ENCODE measurements around the gene MAP7. TPM values are rescaled to one million over a fixed set of nuclear protein-coding genes. Genes with fewer than 3 reads are reported as not detected.

MAP7 gene
- total RNA-seq, 1 donor from 2014 or later = 1.3 TPM

GRCh38 chr6:136304410-136304809 is 245.8 kb downstream of the MAP7 start:
- no peaks in the 10 kb centered on the region for H3K27me3 Mint-ChIP-seq (ENCODE audit: low read depth)
- H3K4me3 Mint-ChIP-seq = no peak overlapping the region
- peaks cover 2% of the 10 kb centered on the region for H3K9me3 Mint-ChIP-seq
- H3K4me1 Mint-ChIP-seq = peaks cover 15% of the 10 kb centered on the region
- H3K27ac Mint-ChIP-seq (ENCODE audit: unreplicated experiment) = no peak overlapping the region
- DNase-seq (ENCODE audit: low read depth, low spot score) = no peak
- no peak for TF ChIP-seq CTCF (conservative IDR thresholded peaks at IDR 0.05)
- no peaks in the 10 kb centered on the region for H3K36me3 Mint-ChIP-seq (ENCODE audit: low read depth)

DNA sequence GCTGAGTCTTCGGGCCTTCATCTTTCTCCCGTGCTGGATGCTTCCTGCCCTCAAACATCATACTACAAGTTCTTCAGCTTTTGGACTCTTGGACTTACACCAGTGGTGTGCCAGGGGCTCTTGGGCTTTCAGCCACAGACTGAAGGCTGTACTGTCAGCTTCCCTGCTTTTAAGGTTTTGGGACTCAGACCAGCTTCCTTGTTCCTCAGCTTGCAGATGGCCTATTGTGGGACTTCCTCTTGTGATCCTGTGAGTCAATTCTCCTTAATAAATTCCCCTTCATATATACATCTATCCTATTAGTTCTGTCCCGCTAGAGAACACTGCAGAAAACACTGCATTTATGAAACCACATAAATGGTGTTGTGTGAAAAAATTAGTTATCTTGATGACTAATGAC is 246.7 kb downstream of the MAP7 start:
- Mint-ChIP-seq H3K4me1 (peaks cover 15% of the 10 kb centered on the region), H3K27ac (ENCODE audit: unreplicated experiment) (no peak overlapping the region), H3K36me3 (ENCODE audit: low read depth) (no peaks in the 10 kb centered on the region), H3K4me3 (no peak overlapping the region), H3K9me3 (peaks cover 2% of the 10 kb centered on the region), H3K27me3 (ENCODE audit: low read depth) (no peaks in the 10 kb centered on the region)
- DNase-seq (ENCODE audit: low read depth, low spot score) = no peak
- no peak for TF ChIP-seq CTCF (conservative IDR thresholded peaks at IDR 0.05)

DNA sequence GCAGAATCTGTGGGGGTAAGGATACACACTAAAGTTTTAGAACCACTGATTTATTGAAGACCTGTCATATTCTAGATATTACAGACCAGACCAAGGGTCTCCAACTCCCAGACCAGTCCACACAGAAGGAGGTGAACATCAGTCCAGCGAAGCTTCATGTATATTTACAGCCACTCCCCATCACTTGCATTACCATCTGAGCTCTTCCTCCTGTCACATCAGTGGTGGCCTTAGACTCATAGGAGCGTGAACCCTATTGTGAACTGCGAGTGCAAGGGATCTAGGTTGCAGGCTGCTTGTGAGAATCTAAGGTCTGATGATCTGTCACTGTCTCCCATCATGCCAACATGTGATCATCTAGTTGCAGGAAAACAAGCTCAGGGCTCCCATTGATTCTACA is 255.6 kb downstream of the MAP7 start:
- H3K27me3 Mint-ChIP-seq (ENCODE audit: low read depth) = peaks cover 6% of the 10 kb centered on the region

More for the DNA sequence above, 255.6 kb downstream of the MAP7 start:
- DNase-seq (ENCODE audit: low read depth, low spot score) = no peak
- no peak for TF ChIP-seq CTCF (conservative IDR thresholded peaks at IDR 0.05)
- no peak overlapping the region for H3K27ac Mint-ChIP-seq (ENCODE audit: unreplicated experiment)
- peak overlapping the region; percentile 19 for H3K4me3 Mint-ChIP-seq
- no peaks in the 10 kb centered on the region for H3K9me3 Mint-ChIP-seq
- H3K4me1 Mint-ChIP-seq = peaks cover 17% of the 10 kb centered on the region
- H3K36me3 Mint-ChIP-seq (ENCODE audit: low read depth) = peaks cover under 1% of the 10 kb centered on the region

Other genes starting within 250 kb of the MAP7 start
- gene MAP3K5, start 242.1 kb upstream of the MAP7 start, total RNA-seq = 0.09 TPM in 2 replicates